B cell (primary cell): ENCODE results near the gene NOS1AP. TPM values are rescaled to one million over a fixed set of nuclear protein-coding genes. Genes with fewer than 3 reads are reported as not detected.

ENCODE experiments used
- ATAC-seq: fragments of 200-7000 bp; cut with Tn5 transposase; one replicate; pipeline ENCODE4 v1.10.0; 2021; ENCODE audit warnings: low read depth, mild to moderate bottlenecking, moderate number of reproducible peaks, moderate library complexity
- CTCF ChIA-PET: fragments of 350-600 bp; sonication (Branson Sonifier 250); formaldehyde crosslinking; loops from one replicate; lab custom pipeline; 2021; ENCODE audit warnings: antibody characterized with exemption, inconsistent platforms; lab: Charles Lee
- POLR2A ChIA-PET: fragments of 350-600 bp; sonication (Branson Sonifier 250); formaldehyde crosslinking; loops from one replicate; lab custom pipeline; 2021; ENCODE audit warnings: antibody characterized with exemption; lab: Charles Lee
- DNase-seq: peaks from one replicate; pipeline ENCODE4 v3.0.0; 2013
- H2AFZ ChIP-seq: 2 replicates; pipeline ENCODE4 v1.6.1; 2012; ENCODE audit warnings: mild to moderate bottlenecking, low read depth, low read length; ENCODE audit not compliant: insufficient read depth, poor library complexity, severe bottlenecking
- H3K27ac ChIP-seq, 2 donors: 1 replicate in 1 of 2; 2 replicates in 1 of 2; pipeline ENCODE4 v1.5.1; 2012 to 2013; ENCODE audit warnings: low read length in 2 of 2, mild to moderate bottlenecking in 2 of 2, moderate library complexity in 1 of 2
- H3K27me3 ChIP-seq, 4 experiments: fragments of 200-600 bp in 1 of 4; sonication (generic) in 1 of 4; replicated peaks in 1 of 4; 1 replicate in 2 of 4; 2 replicates in 2 of 4; pipeline versions ENCODE4 v1.6.1 to v1.7.0; 2013 to 2016; ENCODE audit warnings: low read length in 3 of 4, mild to moderate bottlenecking in 2 of 4, mixed read lengths in 1 of 4, moderate library complexity in 1 of 4; ENCODE audit not compliant: insufficient read depth in 4 of 4, control insufficient read depth in 3 of 4; ENCODE audit errors: control extremely low read depth in 1 of 4
- H3K36me3 ChIP-seq, 2 experiments: replicated peaks in 1 of 2; 1 replicate in 1 of 2; 2 replicates in 1 of 2; pipeline versions ENCODE4 v1.6.1 to v1.7.1; 2013; ENCODE audit warnings: low read length in 1 of 2; ENCODE audit not compliant: insufficient read depth in 2 of 2, control insufficient read depth in 1 of 2; ENCODE audit errors: control extremely low read depth in 1 of 2, extremely low read depth in 1 of 2
- H3K4me1 ChIP-seq, 2 donors: fragments of 200-600 bp in 1 of 2; sonication (generic) in 1 of 2; 1 replicate in 1 of 2; 2 replicates in 1 of 2; pipeline versions ENCODE4 v1.5.1 to v1.6.1; 2013 to 2017; ENCODE audit warnings: low read length in 2 of 2; ENCODE audit not compliant: control insufficient read depth in 2 of 2, insufficient read depth in 2 of 2
- H3K4me2 ChIP-seq: replicated peaks from 2 replicates; pipeline ENCODE3; 2012; ENCODE audit warnings: mild to moderate bottlenecking, low read depth, low read length; ENCODE audit not compliant: poor library complexity, severe bottlenecking
- H3K4me3 ChIP-seq, 5 experiments: fragments of 200-600 bp in 1 of 5; sonication (generic) in 1 of 5; 1 replicate in 3 of 5; 2 replicates in 2 of 5; pipeline versions ENCODE4 v1.5.1 to v1.7.0; 2011 to 2016; ENCODE audit warnings: low read length in 4 of 5, mild to moderate bottlenecking in 4 of 5, low read depth in 2 of 5, control low read depth in 1 of 5, moderate library complexity in 1 of 5; ENCODE audit not compliant: insufficient read depth in 1 of 5; ENCODE audit errors: control extremely low read depth in 1 of 5, extremely low read depth in 1 of 5
- H3K79me2 ChIP-seq: fragments of 200-600 bp; sonication (generic); one replicate; pipeline ENCODE4 v1.6.0; 2016; ENCODE audit warnings: low read length; ENCODE audit not compliant: control insufficient read depth, insufficient read depth
- H3K9ac ChIP-seq: fragments of 200-600 bp; sonication (generic); 2 replicates; pipeline ENCODE4 v1.6.1; 2017; ENCODE audit warnings: mild to moderate bottlenecking, low read length, moderate library complexity
- H3K9me3 ChIP-seq, 3 donors: one replicate each; pipeline versions ENCODE4 v1.6.1 to v1.7.1; 2013; ENCODE audit warnings: low read length in 2 of 3; ENCODE audit not compliant: control insufficient read depth in 2 of 3, insufficient read depth in 1 of 3; ENCODE audit errors: control extremely low read depth in 1 of 3
- H4K20me1 ChIP-seq: 2 replicates; pipeline ENCODE4 v1.6.0; 2012; ENCODE audit warnings: mild to moderate bottlenecking, low read length; ENCODE audit not compliant: insufficient read depth, control insufficient read depth, poor library complexity, severe bottlenecking
- H3K27ac Mint-ChIP-seq: one replicate; pipeline ENCODE4 v1.8.0; 2021; ENCODE audit warnings: mixed read lengths
- H3K27me3 Mint-ChIP-seq: one replicate; pipeline ENCODE4 v1.8.0; 2021; ENCODE audit warnings: mixed read lengths
- H3K4me1 Mint-ChIP-seq: one replicate; pipeline ENCODE4 v1.8.0; 2021; ENCODE audit warnings: mixed read lengths
- H3K4me3 Mint-ChIP-seq: one replicate; pipeline ENCODE4 v1.8.0; 2021; ENCODE audit warnings: mixed read lengths
- H3K9me3 Mint-ChIP-seq: one replicate; pipeline ENCODE4 v1.8.0; 2022; ENCODE audit warnings: mixed read lengths; ENCODE audit not compliant: insufficient read depth
- EZH2 ChIP-seq: IDR thresholded peaks from 2 replicates; pipeline ENCODE4 v1.6.1; 2012; ENCODE audit warnings: borderline replicate concordance, low read depth, mild to moderate bottlenecking, moderate library complexity, low read length; ENCODE audit not compliant: insufficient read depth, poor library complexity, severe bottlenecking
- WGBS: methylation state at CpG from one replicate; pipeline ENCODE4 v1.1.5; 2013; ENCODE audit warnings: missing lambda C conversion rate; ENCODE audit not compliant: insufficient coverage; 5-methylcytosine and 5-hydroxymethylcytosine counted together
- intact Hi-C: fragments of 100-400 bp; cut with micrococcal nuclease; formaldehyde crosslinking; loops from one replicate; pipeline ENCODE4 v1.10.0; 2022
- polyA plus RNA-seq: library from polyadenylated mRNA; depleted of rRNA; stranded (reverse); fragments of >200 nt; gene quantifications from 2 replicates; pipeline ENCODE4 v1.2.3, GENCODE V29; 2012
- total RNA-seq, 2 donors: library from RNA; stranded (reverse); fragments of 120-200 nt in 1 of 2; gene quantifications; 1 replicate in 1 of 2; 2 replicates in 1 of 2; pipeline versions ENCODE4 v1.2.3 to v1.2.4, GENCODE V29; 2013 to 2022
- TF ChIP-seq, protein P1 (sequence below): fragments of 200-600 bp; IDR thresholded peaks from one replicate; pipeline ENCODE4 v1.8.0; 2022; ENCODE audit warnings: antibody characterized with exemption, mild to moderate bottlenecking

Gene NOS1AP
- total and polyA plus RNA-seq, 2 donors (not counting 1 experiment from before 2014, with no cell fraction given), result 0.32 TPM; not detected in 1

DNA sequence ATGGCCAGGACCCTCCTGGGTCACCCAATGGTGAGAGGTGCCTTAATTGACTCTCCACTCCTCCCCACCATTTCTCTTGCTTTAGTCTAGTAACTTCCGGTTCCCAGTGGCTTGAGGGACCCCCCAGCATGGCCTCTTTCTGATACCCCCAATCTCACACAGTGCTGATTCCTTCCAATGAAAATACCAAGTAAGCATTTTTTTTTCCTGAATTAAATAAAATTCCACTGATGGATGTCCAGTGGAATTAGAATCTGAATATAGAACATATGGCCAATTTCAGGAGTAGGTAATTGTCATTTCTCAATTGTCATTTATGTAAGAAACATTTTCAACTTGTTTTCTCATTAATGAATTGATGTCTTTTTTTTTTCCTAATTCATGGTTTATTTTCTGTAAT, 9.5 kb downstream of the NOS1AP start:
- no peak overlapping the region for H3K4me3 ChIP-seq
- Mint-ChIP-seq H3K4me3 (no peak overlapping the region), H3K27ac (no peak overlapping the region), H3K4me1 (no peaks in the 10 kb centered on the region), H3K9me3 (no peaks in the 10 kb centered on the region), H3K27me3 (peaks cover 52% of the 10 kb centered on the region)
- no peak overlapping the region for H3K4me2 ChIP-seq
- no CpG with 5 or more reads among the region's 1 CpG for WGBS
- no peak overlapping the region for H3K27ac ChIP-seq
- no peaks in the 10 kb centered on the region for H3K4me1 ChIP-seq
- POLR2A ChIA-PET, result no interaction called here
- DNase-seq, result no peak
- intact Hi-C loops, result no loop called here
- no peaks in the 10 kb centered on the region for H3K36me3 ChIP-seq
- ATAC-seq, result no peak
- H3K9ac ChIP-seq, result no peak overlapping the region
- CTCF ChIA-PET, result no interaction called here
- TF ChIP-seq, protein P1, sequence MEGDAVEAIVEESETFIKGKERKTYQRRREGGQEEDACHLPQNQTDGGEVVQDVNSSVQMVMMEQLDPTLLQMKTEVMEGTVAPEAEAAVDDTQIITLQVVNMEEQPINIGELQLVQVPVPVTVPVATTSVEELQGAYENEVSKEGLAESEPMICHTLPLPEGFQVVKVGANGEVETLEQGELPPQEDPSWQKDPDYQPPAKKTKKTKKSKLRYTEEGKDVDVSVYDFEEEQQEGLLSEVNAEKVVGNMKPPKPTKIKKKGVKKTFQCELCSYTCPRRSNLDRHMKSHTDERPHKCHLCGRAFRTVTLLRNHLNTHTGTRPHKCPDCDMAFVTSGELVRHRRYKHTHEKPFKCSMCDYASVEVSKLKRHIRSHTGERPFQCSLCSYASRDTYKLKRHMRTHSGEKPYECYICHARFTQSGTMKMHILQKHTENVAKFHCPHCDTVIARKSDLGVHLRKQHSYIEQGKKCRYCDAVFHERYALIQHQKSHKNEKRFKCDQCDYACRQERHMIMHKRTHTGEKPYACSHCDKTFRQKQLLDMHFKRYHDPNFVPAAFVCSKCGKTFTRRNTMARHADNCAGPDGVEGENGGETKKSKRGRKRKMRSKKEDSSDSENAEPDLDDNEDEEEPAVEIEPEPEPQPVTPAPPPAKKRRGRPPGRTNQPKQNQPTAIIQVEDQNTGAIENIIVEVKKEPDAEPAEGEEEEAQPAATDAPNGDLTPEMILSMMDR, result no peak
- no peak for TF ChIP-seq EZH2
- no peaks in the 10 kb centered on the region for H4K20me1 ChIP-seq
- H3K9me3 ChIP-seq, result peaks cover 0 to 3% (median 0%) of the 10 kb centered on the region in 3 donors
- H3K27me3 ChIP-seq, result peaks cover 0 to 18% (median 4%) of the 10 kb centered on the region in 4 experiments
- no peak overlapping the region for H2AFZ ChIP-seq
- H3K79me2 ChIP-seq, result no peaks in the 10 kb centered on the region

DNA sequence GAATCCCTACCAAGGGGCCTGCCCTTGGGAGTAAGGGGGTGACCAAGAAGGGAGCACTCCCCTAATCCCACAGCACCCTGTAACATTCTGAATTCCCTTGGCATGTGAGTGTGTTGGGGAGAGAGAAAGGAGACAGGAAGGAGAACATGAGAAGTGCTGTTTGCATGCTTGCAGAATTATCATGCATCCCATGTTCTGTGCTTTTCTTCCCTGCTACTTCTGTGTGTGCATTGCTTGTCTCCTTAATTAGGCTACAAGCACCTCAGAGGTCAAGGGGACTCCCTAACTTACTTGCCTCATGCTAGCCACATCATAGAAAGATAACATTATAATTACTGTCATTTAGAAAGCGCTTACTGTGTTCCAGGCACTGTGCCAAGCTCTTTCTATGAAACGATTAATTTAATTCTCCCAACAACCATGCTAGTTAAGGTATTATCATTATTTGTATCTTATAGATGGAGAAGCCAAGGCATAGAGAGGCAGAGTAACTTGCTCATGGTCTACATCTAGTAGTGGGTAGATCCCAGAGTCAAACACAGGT, 11.1 kb downstream of the NOS1AP start:
- POLR2A ChIA-PET, result no interaction called here
- Histone ChIP-seq H3K9ac (no peak overlapping the region), H3K9me3 (peaks cover 0 to 3% (median 0%) of the 10 kb centered on the region in 3 donors), H3K27ac (no peak overlapping the region), H3K4me1 (no peaks in the 10 kb centered on the region), H3K4me2 (no peak overlapping the region), H3K27me3 (peaks cover 0 to 20% (median 5%) of the 10 kb centered on the region in 4 experiments), H3K36me3 (no peaks in the 10 kb centered on the region), H4K20me1 (no peaks in the 10 kb centered on the region), H3K4me3 (no peak overlapping the region), H2AFZ (no peak overlapping the region), H3K79me2 (no peaks in the 10 kb centered on the region)
- no peak overlapping the region for H3K4me3 Mint-ChIP-seq
- no peaks in the 10 kb centered on the region for H3K4me1 Mint-ChIP-seq
- no CpG with 5 or more reads among the region's 2 CpGs for WGBS
- H3K27me3 Mint-ChIP-seq, result peaks cover 45% of the 10 kb centered on the region
- intact Hi-C loops, result no loop called here
- TF ChIP-seq, protein P1, result no peak
- TF ChIP-seq EZH2, result no peak
- CTCF ChIA-PET, result no interaction called here
- no peaks in the 10 kb centered on the region for H3K9me3 Mint-ChIP-seq
- no peak for ATAC-seq
- no peak overlapping the region for H3K27ac Mint-ChIP-seq
- no peak for DNase-seq
